GM11168 (cell line): ENCODE data around the gene RNPEP.
"Not testable (repeated sequence)": the region's sequence is repeated elsewhere in the genome, so short reads cannot be mapped to it uniquely, and the experiment has no call there.

Experiments
- in situ Hi-C: fragments of 300-500 bp; cut with MboI; formaldehyde crosslinking; loops from one replicate; pipeline ENCODE4 v1.12.0; 2022; ENCODE audit warnings: low sequenced_read_pairs; ENCODE audit not compliant: unreplicated experiment

RNPEP gene, protein sequence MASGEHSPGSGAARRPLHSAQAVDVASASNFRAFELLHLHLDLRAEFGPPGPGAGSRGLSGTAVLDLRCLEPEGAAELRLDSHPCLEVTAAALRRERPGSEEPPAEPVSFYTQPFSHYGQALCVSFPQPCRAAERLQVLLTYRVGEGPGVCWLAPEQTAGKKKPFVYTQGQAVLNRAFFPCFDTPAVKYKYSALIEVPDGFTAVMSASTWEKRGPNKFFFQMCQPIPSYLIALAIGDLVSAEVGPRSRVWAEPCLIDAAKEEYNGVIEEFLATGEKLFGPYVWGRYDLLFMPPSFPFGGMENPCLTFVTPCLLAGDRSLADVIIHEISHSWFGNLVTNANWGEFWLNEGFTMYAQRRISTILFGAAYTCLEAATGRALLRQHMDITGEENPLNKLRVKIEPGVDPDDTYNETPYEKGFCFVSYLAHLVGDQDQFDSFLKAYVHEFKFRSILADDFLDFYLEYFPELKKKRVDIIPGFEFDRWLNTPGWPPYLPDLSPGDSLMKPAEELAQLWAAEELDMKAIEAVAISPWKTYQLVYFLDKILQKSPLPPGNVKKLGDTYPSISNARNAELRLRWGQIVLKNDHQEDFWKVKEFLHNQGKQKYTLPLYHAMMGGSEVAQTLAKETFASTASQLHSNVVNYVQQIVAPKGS

DNA sequence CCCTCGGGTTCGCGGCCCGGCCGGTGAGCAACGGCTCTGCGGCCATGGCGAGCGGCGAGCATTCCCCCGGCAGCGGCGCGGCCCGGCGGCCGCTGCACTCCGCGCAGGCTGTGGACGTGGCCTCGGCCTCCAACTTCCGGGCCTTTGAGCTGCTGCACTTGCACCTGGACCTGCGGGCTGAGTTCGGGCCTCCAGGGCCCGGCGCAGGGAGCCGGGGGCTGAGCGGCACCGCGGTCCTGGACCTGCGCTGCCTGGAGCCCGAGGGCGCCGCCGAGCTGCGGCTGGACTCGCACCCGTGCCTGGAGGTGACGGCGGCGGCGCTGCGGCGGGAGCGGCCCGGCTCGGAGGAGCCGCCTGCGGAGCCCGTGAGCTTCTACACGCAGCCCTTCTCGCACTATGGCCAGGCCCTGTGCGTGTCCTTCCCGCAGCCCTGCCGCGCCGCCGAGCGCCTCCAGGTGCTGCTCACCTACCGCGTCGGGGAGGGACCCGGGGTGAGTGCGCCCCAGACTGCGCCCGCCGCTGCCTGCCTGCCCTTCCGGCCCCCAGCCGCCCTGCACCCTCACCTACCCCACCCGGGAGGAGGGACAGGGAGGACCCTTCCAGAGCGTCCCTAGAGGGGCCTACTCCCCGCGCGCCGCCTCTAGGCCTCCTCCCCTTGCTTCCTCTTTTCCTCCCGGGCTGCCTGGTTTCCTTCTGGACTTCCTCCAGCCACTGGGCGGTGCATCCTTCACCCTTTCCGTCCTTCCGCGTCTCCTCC, at the start of gene RNPEP:
TSS of gene RNPEP (plus strand) at position 26 of the 757 bp plus-strand sequence. CDS start at position 45, 19 bp downstream.
- in situ Hi-C loops: no loop called here

DNA sequence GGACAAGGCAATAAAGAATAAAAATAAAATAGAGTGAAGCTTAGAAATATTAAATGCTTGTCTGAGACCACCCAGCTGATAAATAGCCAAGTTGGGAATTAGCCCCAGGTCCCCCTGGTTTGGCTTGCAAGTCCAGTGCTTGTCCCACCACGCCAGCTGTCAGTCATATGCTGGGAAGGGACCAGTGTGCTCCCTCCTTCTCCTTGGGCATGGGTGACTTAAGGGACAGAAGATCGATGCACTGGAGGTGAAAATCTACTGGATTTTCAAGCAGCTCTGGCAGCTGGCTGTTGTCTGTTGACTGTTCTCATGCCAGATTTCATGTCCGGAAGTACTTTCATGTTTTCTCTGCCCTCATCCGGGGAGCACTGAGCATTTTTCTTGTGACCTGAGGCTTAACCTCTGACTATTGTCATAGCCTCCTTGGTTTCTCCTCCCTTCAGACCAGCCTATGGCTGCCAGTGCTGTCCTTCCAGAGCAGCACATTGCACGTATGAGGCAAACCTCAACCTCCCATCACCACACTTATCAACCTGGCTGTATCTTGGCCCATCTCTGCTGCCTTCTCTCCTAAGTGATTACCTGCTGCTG, 48.5 kb upstream of the RNPEP start:
- in situ Hi-C loops: no loop called here

DNA sequence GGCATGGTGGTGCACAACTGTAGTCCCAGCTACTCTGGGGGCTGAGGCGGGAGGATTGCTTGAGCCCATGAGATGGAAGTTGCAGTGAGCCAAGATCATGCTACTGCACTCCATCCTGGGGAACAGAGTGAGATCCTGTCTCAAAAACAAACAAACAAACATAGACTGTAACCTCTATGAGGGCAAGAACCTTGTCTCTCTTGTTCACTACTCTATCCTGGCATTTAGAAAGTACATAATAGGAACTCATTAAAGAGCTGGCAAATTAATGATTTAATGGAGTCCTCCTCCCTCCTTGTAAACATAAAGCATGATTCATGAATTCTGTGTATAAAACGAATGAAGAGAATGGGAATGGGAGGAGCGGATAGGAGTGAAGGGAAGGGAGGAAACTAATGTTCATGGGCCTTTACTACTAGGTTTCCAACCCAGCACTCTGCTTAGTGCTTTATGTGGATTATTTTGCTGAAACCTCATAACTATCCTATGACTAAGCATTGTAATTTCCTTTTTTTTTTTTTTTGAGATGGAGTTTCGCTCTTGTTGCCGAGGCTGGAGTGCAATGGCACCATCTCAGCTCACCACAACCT, 44.7 kb upstream of the RNPEP start:
- in situ Hi-C loops: no loop called here

DNA sequence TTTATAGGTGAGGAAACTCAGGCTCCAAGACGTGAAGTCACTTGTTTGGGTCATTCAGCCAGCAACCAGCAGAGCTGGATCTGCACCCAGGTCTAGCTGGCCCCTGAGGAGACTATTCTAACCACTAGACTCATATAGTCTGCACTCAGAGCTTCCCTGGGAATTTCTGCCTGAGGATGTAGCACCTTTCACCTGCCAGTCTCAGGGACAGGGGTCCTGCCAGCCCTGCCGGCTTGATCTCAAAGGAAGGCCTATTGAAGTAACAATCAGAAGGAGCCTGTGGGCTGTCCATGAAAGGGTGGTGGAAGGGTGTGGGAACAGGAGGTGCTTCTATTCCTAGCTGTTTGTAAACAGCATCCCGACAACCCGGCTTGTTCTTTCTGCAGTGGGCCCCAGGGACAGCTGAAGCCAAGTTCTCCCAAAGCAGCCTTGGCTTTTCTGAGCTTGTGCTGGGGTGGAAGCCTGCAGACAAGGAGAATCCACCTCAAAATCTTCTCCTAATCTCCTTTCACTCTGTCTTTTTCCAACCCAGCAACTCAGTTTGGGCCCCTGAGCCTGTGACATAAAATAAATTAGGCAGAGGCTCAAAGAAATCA, 43.9 kb upstream of the RNPEP start:
- in situ Hi-C loops: no loop called here

DNA sequence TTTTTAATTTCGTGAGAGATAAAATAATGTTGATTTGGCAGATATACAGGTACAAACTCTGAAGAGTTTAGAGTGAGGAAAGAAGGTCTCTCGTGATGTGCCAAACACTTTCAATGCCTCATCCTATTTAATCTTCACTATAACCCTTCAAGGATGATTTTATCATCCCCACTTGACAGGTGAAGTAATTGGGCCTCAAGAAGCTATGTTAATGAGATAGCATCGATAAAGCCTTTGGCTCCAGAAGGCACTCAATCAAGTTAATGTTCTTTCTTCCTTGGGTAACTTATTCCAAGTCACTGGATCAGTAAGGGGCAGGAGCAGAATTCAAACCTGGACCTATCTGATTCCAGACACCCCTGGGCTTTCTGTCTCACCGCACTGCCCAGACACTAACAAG, 43.3 kb upstream of the RNPEP start:
- in situ Hi-C loops: no loop called here

DNA sequence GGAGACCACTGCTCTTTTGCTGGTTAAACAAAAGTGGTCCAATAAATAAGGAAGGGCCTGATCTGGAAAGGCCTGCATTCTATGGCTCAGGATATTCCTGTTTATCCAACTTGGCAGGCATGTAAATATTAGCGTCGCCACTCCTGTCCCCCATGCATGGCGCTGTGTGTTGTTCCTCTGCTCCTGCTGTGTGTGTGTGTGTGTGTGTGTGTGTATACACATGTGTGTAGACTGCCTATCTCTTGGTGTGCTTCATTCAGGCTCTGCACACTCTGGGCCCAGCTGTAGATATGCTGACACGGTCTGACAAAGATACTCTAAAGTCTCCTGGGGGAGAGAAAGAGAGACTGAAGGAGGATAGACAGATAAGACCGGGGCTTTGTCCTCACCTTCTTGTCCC, 42.9 kb upstream of the RNPEP start:
- in situ Hi-C loops: no loop called here

DNA sequence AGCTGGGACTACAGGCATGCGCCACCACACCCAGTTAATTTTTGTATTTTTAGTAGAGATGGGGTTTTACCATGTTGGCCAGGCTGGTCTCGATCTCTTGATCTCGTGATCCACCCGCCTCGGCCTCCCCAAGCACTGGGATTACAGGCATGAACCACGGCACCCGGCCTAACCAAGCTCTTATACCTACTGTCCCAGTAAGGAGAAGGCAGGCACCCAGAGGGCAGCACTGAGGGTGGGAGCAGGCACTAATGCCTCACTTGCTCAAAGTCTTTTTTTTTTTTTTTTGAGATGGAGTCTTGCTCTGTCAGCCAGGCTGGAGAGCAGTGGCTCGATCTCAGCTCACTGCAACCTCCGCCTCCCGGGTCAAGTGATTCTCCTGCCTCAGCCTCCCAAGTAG, 42.1 kb upstream of the RNPEP start:
- in situ Hi-C loops: not testable (repeated sequence)

DNA sequence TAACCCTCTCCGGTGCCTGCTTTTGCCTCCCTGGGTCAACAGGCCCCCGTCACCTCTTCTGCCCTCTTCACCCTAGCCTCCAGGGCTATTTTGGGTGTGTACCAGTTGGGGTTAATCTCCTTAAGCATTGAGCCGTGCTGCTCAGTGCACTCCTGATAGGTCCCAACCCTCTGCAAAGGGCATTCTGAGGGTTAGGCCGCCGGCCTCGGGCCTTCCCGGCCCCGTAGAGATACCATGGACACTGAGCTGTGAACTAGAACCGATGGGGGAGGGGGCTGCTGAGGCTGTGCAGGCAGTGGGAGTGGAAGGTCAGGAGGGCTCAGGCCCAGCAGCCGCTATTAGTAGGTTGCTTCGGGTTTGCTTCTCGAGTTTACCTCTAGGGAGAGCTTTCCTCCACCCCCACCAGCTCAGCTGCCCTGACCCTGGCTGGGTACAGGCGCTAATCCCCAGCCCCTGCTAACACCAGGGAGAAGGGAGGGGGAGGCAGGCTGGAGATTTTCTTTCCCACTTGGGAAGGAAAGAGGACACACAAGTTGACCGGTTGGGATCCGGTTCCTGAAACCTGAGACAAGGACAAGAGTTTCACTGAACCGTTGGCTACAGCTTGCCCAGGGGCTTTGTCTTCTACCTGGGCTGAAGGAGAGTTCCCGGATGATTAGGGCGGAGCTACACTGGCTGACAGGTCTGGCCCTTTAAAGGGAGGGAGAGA, 40.9 kb upstream of the RNPEP start:
- in situ Hi-C loops: no loop called here

DNA sequence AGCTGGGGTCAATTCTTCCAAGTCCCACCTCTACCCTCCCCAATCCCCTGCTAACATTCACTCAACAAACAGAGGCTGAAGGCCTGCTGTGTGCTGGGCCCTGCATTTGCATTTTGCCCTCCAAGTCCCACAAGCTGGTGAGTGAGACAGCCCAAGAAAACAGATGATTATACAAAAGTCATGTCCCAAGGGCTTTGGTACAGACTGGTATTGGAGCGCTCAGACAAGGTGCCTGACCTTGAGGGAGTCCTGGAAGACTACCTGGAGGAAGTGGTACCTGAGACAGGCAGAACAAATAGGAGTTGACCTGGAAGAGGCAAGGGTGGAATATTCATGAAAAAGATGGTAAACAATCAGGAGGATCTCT, 40.3 kb upstream of the RNPEP start:
- in situ Hi-C loops: no loop called here

DNA sequence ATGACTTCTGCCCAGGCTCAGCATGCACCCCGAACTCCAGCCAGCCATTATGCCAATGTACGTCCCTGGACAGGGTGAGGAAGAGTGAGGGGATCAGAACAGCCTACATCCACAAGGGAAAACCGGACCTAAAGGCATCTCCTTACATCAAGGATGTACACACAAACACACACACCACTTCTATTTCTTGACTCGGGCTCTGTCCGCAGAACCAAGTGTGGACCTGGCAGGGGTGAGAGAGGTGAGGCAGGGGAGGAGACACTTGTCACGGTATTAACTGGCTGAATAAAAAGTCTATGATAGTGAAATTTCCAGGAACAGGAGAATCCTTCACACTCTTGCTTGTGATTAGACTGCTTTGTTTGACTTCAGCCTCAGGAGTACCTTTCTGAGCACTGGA, 38.4 kb upstream of the RNPEP start:
- in situ Hi-C loops: no loop called here

DNA sequence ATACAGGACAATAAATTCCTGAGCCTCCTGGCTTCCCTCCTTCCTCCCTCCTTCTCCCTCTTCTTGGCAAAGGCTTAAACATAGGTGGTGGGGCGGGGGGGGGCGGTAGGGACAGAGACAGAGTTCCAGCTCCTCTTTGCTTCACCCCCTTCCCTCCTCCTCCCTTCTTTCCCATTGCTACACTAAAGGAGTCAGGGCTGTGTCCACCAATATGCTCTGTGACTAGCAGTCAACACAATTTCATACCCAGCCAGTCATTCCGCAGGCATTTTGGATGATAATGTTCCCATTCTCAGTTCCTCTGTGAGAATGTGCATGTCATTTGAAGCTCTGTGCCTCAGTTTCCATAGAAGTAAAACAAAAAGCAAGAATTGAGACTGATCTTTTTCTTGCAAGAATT, 37.8 kb upstream of the RNPEP start:
- in situ Hi-C loops: no loop called here

DNA sequence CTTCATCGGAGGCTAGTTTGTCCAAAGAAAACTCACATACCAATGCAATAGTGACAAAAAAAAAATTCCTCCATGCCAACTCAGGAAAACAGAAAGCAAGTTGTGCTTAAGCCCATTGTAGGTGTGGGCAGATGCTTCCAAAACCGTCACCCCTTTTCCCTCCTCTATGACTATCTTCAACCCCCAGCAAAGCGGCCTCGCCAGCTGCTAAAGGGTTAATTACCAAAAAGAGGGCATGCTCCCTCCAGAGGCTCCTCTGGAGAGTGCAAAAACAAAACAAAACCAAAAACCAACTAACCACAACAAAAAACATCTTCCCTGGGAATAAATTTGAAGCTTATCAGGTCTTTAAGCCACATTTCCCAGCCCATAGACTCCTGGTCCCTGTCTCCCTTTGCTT, 37.3 kb upstream of the RNPEP start:
- in situ Hi-C loops: no loop called here

DNA sequence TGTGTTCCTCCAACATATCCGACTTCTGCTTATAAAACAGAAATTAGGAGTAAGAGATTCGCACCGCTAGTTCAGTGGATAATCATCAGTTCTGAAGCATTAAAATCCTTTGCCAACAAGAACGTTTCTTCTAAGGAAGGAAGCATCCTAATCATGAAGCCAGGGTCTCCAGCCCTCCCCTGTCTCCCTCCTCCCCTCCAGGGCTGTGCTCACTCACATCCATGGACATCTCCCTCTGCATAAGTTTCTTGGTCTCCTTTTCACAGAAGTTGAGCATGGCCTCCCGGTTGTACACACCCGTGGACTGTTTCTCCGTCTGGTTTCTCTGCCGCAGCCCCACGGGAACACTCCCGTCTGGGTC, 36.6 kb upstream of the RNPEP start:
- in situ Hi-C loops: no loop called here

DNA sequence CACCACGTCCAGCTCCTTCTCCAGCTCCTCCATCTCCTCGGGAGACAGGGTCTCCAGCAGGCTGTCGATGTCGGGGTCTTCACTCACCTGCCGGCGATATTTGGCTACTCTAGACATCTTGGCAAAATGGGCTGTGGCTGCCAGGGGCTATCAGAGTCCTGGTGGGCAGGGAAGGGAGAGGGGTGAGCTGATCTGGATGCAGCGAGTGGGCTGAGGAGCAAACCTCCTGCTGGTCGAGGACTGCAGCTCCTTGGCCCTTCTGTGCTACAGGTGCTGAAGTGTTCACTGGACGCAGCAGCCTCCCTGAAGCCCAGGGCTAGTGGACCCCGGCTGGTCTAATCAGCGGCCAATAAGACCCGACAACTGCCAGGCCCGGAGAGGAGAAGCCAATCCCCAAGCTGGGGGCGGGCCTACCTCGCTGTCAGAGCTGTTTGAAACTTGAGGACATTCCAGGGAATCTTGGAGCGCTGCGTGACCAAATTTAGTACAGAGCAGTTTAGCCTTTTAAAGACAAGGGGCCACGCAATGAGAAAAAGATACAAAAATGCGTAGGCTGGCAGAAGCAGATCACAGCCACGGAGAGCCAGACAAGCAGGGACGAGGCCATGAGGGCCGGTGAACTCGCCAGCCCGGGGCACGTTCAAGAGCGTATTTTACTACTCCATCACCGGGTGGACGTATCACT, 36.1 kb upstream of the RNPEP start, which contains the start of gene LMOD1:
TSS of gene LMOD1 (minus strand) at position 325 of the 685 bp plus-strand sequence. CDS start at position 117, 208 bp downstream.
- in situ Hi-C loops: no loop called here

DNA sequence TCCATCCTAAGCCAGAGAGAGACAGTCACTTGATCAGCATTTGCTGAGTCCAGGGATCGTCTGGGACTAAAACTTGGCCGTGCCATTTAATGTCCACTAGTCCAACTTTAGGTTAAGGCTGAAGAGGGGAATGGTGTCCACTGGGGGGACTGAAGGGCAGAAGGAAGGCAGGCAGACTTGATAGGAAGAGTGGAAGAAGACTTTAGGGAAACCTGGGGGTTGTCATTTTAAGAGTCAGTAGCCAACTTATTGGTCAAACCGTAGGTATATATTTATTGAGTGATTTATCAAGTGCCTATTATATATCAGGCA, 34.8 kb upstream of the RNPEP start:
- in situ Hi-C loops: no loop called here

DNA sequence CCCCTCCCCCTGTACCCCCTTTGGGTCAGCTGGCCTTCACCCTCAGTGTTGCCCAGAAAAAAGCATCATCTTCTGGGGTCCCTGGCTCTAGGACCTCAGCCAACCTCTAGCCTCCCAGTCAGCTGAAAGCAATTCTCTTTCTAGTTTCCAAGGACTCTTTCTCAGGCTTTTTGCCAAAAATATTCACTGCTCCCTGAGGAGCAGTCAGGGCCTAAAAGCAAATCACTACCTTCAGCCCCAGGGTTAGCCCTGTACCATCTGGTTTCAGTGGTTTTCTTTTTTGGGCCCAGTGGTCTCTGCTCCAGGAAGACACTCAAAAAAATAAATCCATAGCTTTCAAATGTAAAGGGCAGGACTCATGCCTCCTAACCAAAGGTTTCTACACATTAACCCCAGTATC, 33.0 kb upstream of the RNPEP start:
- in situ Hi-C loops: no loop called here

DNA sequence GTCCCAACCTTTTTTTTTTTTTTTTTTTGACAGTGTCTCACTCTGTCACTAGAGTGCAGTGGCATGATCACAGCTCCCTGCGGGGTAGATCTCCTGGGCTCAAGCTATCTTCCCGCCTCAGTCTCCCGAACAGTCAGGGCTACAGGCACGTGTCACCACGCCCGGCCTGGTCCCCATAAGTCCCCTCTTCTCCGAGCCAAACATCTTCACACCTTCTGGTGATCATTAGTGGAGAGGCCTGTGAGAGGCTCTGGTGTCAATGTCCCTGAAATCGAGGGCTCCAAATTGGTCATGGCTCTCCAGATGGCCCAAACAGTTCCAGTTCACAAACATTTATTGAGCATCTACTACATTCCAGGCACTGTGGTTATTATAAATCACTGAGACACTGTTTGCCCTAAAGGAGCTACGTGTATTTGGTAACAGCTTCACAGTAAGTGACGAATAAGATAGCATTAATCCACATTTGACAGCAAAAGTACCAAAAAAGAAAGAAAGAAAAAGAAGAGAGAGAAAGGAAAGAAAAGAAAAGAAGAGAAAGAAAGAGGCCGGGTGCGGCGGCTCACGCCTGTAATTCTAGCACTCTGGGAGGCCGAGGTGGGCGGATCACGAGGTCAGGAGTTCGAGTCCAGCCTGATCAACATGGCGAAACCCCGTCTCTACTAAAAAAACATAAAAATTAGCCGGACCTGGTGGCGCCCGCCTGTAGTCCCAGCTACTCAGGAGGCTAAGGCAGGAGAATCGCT, 28.0 kb upstream of the RNPEP start:
- in situ Hi-C loops: no loop called here

DNA sequence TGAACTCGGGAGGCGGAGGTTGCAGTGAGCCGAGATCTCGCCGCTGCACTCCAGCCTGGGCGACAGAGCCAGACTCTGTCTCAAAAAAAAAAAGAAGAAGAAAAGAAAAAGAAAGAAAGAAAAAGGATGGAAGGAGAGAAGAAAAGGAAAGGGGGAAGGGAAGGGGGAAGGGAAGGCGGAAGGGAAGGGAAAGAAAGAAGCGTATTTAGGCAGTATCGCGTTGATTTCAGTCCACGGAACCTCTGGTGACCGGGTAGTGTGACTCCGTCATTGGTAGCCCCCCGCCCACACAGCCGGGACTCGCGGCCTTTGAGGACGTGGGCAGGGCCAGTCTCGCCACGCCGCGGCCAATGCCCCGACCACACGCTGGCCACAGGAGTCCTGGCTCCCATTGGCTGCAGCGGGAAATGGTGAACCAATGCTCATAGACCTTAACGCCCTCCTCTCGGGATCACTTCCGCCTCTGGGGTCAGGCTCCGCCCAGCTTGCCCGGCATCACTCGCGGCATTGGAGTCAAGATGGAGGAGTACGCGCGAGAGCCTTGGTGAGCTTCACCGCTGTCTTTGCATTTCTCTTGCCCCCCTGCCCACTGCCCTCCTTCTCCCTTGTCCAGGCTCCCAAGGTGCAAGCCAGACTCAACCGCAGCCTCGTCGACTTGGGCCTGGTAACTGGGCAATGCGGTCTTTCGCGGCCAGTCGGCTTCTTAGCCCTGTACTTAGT, 27.3 kb upstream of the RNPEP start, which contains the start of gene TIMM17A:
TSS of gene TIMM17A (plus strand) at position 495 of the 720 bp plus-strand sequence. CDS start at position 519, 24 bp downstream.
- in situ Hi-C loops: no loop called here
